ENCODE data around the gene PTPRF. TPM values are rescaled to one million over a fixed set of nuclear protein-coding genes. Genes with fewer than 3 reads are reported as not detected.

PTPRF gene
- total RNA-seq, 4 donors from 2014 or later: 104 to 243 (median 112) TPM

- intact Hi-C loops (cut with DNase I): no loop called here
- Histone ChIP-seq H3K27ac (no peak overlapping the region), H3K4me1 (peaks cover 0 to 18% (median 0%) of the 10 kb centered on the region in 3 donors), H3K36me3 (no peaks in the 10 kb centered on the region), H3K9me3 (no peaks in the 10 kb centered on the region), H3K27me3 (peaks cover 0 to 7% (median 0%) of the 10 kb centered on the region in 4 donors), H3K4me3 (no peak overlapping the region)
- WGBS, 2 donors: 63 to 67% methylated on average over 5 of the region's 5 CpGs
- TF ChIP-seq POLR2A (IDR thresholded peaks at IDR 0.05): no peak
- TF ChIP-seq, protein P1, sequence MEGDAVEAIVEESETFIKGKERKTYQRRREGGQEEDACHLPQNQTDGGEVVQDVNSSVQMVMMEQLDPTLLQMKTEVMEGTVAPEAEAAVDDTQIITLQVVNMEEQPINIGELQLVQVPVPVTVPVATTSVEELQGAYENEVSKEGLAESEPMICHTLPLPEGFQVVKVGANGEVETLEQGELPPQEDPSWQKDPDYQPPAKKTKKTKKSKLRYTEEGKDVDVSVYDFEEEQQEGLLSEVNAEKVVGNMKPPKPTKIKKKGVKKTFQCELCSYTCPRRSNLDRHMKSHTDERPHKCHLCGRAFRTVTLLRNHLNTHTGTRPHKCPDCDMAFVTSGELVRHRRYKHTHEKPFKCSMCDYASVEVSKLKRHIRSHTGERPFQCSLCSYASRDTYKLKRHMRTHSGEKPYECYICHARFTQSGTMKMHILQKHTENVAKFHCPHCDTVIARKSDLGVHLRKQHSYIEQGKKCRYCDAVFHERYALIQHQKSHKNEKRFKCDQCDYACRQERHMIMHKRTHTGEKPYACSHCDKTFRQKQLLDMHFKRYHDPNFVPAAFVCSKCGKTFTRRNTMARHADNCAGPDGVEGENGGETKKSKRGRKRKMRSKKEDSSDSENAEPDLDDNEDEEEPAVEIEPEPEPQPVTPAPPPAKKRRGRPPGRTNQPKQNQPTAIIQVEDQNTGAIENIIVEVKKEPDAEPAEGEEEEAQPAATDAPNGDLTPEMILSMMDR (IDR thresholded peaks at IDR 0.05): no peak
- no peak for DNase-seq
Measured at GRCh38 chr1:43513471-43514173, 17.1 kb upstream of the PTPRF start.

DNA sequence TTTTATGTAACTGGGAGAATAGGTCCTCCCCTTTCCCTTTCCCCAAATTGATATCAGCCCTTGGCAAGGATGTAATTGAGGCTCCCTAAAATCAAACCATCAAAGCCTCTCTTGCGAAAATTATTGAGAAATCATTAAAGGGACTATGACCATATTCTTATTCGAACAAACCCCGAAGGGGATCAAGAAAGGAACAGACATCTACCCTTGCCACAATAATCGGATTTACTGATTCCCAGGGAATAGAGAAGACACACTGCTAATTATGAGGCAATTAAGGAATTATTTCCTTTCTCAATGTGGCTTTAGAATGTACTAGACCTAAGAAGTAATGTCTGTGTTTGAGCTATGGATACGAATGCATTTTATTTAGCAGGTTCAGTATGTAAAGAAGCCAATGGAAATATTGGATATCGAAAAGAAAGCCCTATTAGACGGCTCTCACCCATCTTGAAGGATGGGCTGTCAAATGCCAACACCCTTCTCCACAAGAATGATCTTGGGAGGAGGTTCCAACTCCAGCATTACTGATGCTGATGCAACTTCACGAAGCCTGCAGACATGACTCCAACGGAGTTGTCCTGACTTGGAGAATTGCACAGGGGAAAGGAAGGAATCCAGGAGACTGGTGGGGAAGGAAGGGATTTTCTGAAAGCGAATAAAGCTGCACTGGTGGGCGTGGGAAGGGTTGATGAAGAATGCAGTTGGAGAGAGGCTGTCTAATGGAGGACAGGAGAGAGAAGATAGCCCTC lies 11.6 kb upstream of the PTPRF start:
- TF ChIP-seq, protein P1 (IDR thresholded peaks at IDR 0.05): no peak
- TF ChIP-seq POLR2A (IDR thresholded peaks at IDR 0.05): no peak

GRCh38 chr1:43520100-43520778 lies 10.4 kb upstream of the PTPRF start:
- no peak overlapping the region for H3K4me3 ChIP-seq
- no peak overlapping the region for H3K27ac ChIP-seq
- WGBS, 2 donors: 54 to 79% methylated on average over 2 to 3 of the region's 3 CpGs
- H3K36me3 ChIP-seq: no peaks in the 10 kb centered on the region
- peaks cover 0 to 40% (median 0%) of the 10 kb centered on the region in 4 donors for H3K27me3 ChIP-seq
- DNase-seq: no peak
- intact Hi-C loops (cut with DNase I): loop anchor here (10.0 kb wide), 1 partner anchor 235 kb away; no protein-coding TSS in a partner anchor
- no peaks in the 10 kb centered on the region for H3K4me1 ChIP-seq
- no peaks in the 10 kb centered on the region for H3K9me3 ChIP-seq
- TF ChIP-seq, protein P1 (IDR thresholded peaks at IDR 0.05): no peak
- no peak for TF ChIP-seq POLR2A (IDR thresholded peaks at IDR 0.05)

More for the DNA sequence above, 11.6 kb upstream of the PTPRF start:
- H3K4me1 ChIP-seq: no peaks in the 10 kb centered on the region
- H3K36me3 ChIP-seq: no peaks in the 10 kb centered on the region
- intact Hi-C loops (cut with DNase I): no loop called here
- no peak for DNase-seq
- WGBS, 2 donors: 81 to 87% methylated on average over 11 of the region's 11 CpGs
- no peak overlapping the region for H3K27ac ChIP-seq
- no peaks in the 10 kb centered on the region for H3K9me3 ChIP-seq
- H3K4me3 ChIP-seq: no peak overlapping the region
- H3K27me3 ChIP-seq: peaks cover 0 to 40% (median 0%) of the 10 kb centered on the region in 4 donors

GRCh38 chr1:43521078-43521477 lies 9.6 kb upstream of the PTPRF start:
- TF ChIP-seq, protein P1 (IDR thresholded peaks at IDR 0.05): no peak
- no peak for TF ChIP-seq POLR2A (IDR thresholded peaks at IDR 0.05)
- H3K4me3 ChIP-seq: no peak overlapping the region
- no peak for DNase-seq
- peaks cover 0 to 40% (median 0%) of the 10 kb centered on the region in 4 donors for H3K27me3 ChIP-seq
- intact Hi-C loops (cut with DNase I): loop anchor here (10.0 kb wide), 1 partner anchor 234 kb away; no protein-coding TSS in a partner anchor
- H3K4me1 ChIP-seq: no peaks in the 10 kb centered on the region
- no peaks in the 10 kb centered on the region for H3K9me3 ChIP-seq
- 93% methylated on average over 3 of the region's 8 CpGs; no CpG with 5 or more reads in 1 of the 2 donors for WGBS, 2 donors
- no peak overlapping the region for H3K27ac ChIP-seq
- no peaks in the 10 kb centered on the region for H3K36me3 ChIP-seq

Data from esophagus squamous epithelium (tissue), 5 donors.